IPS-18a (cell line): ENCODE results near the gene GABARAP.

ENCODE experiments used
- H3K27ac ChIP-seq: one replicate; pipeline ENCODE4 v1.5.1; 2013; ENCODE audit warnings: low read length
- H3K27me3 ChIP-seq: one replicate; pipeline ENCODE4 v1.6.1; 2013; ENCODE audit warnings: mild to moderate bottlenecking, low read length; ENCODE audit not compliant: control insufficient read depth, insufficient read depth
- H3K36me3 ChIP-seq: one replicate; pipeline ENCODE4 v1.6.1; 2013; ENCODE audit warnings: low read depth, low read length; ENCODE audit not compliant: control insufficient read depth
- H3K4me1 ChIP-seq: one replicate; pipeline ENCODE4 v1.6.1; 2013; ENCODE audit warnings: low read depth, low read length; ENCODE audit not compliant: control insufficient read depth
- H3K4me3 ChIP-seq: one replicate; pipeline ENCODE4 v1.5.1; 2013; ENCODE audit warnings: low read length
- H3K9ac ChIP-seq: one replicate; pipeline ENCODE4 v1.6.1; 2013; ENCODE audit warnings: mild to moderate bottlenecking, low read length, moderate library complexity
- H3K9me3 ChIP-seq: one replicate; pipeline ENCODE4 v1.6.1; 2013; ENCODE audit warnings: low read depth, low read length; ENCODE audit not compliant: control insufficient read depth

The GABARAP gene

DNA sequence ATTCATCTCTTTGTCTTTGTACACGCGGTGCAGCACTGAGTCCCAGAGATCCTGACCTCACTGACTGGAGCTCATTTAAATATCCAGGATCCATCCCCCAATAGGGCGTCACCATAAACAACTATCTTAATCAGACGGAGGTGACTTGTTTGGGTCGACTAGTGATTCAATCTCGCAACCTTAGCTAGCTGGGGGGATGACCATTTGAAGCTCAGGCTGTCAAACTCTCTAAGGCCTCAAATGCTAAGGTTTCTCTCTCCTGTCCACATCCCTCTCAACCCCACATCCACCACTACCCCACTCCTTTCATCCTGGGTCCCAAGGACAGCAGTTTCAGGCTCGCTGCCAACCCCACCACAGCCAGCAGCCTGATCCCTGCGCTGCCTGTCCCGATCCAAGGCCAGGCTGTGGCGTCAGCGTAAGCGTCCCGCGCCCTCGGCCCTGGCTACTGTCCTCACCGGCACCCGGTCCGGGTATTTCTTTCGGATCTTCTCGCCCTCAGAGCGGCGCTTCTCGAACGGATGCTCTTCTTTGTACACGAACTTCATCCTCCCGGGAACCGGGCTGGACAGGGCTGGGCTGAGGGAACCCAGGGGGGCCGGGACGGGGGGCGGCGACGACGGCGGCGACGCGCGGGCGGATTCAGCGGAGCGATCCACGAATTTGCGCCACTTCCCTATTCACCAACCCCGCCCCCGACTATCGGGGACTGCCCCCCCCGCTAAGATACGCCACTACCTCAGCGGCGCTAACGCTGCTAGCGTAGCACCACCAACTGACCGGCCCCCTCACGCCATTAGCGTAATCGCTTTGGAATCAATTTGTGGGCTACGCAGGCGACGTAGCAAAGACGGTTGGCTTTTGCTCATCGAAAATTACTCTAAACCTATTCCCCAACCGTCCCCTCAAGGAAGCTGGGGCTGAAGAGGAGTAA lies at the start of gene GABARAP:
Gene GABARAP, minus strand, starts transcription at position 667 of the 934 bp plus-strand sequence. Its CDS starts 119 bp downstream, at position 548.
- Histone ChIP-seq H3K9ac (peak within 1 kb of the TSS; percentile 71), H3K9me3 (no peaks in the 10 kb centered on the region), H3K4me3 (peak within 1 kb of the TSS; percentile 86), H3K27me3 (no peaks in the 10 kb centered on the region), H3K4me1 (peaks cover 12% of the 10 kb centered on the region), H3K27ac (peak within 1 kb of the TSS; percentile 83), H3K36me3 (peaks cover 31% of the 10 kb centered on the region)

DNA sequence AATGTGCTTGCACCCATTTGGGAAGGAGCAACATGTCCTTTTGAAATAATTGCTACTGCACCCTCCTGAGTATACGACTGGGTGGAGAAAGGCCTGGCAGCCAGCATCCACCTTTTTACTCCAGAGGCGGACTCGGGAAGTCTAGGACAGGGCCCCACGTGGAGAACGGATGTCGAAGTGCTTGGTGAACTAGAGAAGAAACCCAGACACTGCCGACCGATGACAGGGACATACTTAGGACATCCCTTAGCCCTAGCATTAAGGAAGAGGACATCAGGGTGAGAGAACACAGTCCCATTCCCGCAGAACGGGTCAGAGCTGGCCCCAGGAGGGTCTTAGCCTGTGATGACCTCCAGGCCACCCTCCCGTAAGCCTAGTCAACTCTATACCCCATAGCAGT lies 48.4 kb upstream of the GABARAP start:
- H3K27ac ChIP-seq, result no peak overlapping the region
- no peaks in the 10 kb centered on the region for H3K9me3 ChIP-seq
- H3K9ac ChIP-seq, result no peak overlapping the region
- H3K27me3 ChIP-seq, result peaks cover 31% of the 10 kb centered on the region
- no peak overlapping the region for H3K4me3 ChIP-seq
- no peaks in the 10 kb centered on the region for H3K4me1 ChIP-seq
- no peaks in the 10 kb centered on the region for H3K36me3 ChIP-seq

DNA sequence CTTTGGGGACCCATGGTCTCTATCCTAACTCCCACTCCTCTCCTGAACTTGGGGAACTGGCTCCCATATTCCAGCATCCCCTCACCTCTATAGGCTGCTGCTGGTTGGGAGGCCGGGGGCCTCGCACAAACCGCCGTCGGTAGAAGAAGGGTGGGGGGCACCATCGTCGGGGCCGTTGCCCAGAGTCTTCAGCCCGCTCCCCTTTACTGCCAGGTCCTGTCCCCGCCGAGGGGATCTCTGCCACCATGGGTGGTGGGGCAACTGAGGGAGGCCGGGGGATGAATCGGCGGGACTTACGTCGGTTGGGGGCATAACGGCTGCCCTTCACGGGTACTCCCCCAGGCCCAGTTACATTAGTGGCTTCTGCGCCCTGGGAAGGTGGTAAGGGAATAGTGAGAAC lies 47.9 kb upstream of the GABARAP start:
- no peak overlapping the region for H3K4me3 ChIP-seq
- no peak overlapping the region for H3K9ac ChIP-seq
- H3K4me1 ChIP-seq, result no peaks in the 10 kb centered on the region
- peaks cover 26% of the 10 kb centered on the region for H3K27me3 ChIP-seq
- no peak overlapping the region for H3K27ac ChIP-seq
- H3K36me3 ChIP-seq, result peaks cover under 1% of the 10 kb centered on the region
- no peaks in the 10 kb centered on the region for H3K9me3 ChIP-seq

DNA sequence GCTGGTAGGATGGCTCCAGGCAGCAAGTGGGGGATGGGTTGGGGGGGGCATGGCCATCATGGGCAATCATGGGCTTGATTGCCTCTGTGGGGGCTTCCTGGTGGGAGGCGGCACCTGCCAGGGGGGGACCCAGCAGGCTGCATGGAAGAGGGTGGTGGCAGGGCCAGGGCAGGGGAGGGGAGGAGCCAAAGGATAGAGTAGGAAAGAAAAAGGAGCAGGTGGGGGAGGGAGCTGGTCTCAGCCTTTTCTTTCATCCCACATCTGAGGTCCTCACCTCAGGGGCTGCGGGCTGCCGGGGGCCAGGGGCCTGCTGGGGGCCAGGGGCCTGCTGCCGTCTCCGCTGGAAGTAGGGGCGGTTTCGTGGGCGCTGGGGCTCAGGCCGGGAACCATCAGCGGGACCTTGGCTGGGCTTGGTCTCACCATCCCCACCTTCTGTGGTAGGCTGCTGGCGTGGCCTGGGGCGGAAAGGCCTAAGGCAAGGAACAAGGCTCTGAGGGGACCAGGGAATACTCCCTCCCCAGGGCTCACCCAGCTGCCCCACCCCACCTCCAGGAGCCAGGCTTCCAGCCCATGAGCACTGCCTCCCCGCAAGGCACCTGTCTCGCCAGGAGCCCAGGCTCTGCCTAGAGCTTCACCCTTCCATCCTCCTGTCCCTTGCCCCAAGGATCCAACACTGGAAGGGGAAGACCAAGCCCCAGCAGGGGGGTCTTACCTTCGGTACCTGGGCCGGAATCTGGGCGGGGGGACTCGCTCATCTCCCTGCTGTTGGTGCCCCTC lies 47.2 kb upstream of the GABARAP start:
- Histone ChIP-seq H3K27me3 (peaks cover 22% of the 10 kb centered on the region), H3K4me3 (no peak overlapping the region), H3K36me3 (peaks cover 3% of the 10 kb centered on the region), H3K9me3 (no peaks in the 10 kb centered on the region), H3K9ac (no peak overlapping the region), H3K4me1 (no peaks in the 10 kb centered on the region), H3K27ac (no peak overlapping the region)

DNA sequence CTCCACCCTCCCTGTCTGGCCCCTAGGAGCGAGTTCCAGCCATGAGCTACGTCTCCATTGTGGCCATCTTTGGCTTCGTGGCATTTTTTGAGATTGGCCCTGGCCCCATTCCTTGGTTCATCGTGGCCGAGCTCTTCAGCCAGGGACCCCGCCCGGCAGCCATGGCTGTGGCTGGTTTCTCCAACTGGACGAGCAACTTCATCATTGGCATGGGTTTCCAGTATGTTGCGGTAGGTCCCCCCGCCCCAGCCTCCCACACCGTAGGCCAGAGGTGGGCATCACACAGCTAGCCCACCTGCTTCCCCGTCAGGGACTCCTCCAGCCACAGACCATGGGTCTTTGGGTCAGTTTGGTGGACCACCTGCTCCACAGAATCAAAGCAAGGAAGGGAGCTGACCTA lies 43.4 kb upstream of the GABARAP start:
- Histone ChIP-seq H3K9me3 (no peaks in the 10 kb centered on the region), H3K27ac (no peak overlapping the region), H3K4me3 (no peak overlapping the region), H3K4me1 (peaks cover 3% of the 10 kb centered on the region), H3K9ac (no peak overlapping the region), H3K27me3 (peaks cover 13% of the 10 kb centered on the region), H3K36me3 (peaks cover 3% of the 10 kb centered on the region)

DNA sequence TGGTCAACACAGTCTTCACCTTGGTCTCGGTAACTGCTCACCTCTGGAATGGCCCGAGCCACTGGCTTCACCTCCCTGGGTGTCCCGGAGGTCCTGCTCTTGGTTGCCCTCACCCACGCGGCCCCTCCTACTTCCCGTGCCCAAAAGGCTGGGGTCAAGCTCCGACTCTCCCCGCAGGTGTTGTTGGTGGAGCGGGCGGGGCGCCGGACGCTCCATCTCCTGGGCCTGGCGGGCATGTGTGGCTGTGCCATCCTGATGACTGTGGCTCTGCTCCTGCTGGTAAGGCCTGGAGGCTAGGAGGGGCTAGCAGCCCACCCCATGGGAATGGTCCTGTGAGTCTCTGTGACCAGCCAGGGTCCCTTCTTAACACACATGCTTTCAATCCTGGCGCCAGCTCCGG lies 42.7 kb upstream of the GABARAP start:
- Histone ChIP-seq H3K4me3 (no peak overlapping the region), H3K27me3 (peaks cover 13% of the 10 kb centered on the region), H3K9ac (no peak overlapping the region), H3K9me3 (no peaks in the 10 kb centered on the region), H3K36me3 (peaks cover 3% of the 10 kb centered on the region), H3K4me1 (peaks cover 8% of the 10 kb centered on the region), H3K27ac (no peak overlapping the region)

DNA sequence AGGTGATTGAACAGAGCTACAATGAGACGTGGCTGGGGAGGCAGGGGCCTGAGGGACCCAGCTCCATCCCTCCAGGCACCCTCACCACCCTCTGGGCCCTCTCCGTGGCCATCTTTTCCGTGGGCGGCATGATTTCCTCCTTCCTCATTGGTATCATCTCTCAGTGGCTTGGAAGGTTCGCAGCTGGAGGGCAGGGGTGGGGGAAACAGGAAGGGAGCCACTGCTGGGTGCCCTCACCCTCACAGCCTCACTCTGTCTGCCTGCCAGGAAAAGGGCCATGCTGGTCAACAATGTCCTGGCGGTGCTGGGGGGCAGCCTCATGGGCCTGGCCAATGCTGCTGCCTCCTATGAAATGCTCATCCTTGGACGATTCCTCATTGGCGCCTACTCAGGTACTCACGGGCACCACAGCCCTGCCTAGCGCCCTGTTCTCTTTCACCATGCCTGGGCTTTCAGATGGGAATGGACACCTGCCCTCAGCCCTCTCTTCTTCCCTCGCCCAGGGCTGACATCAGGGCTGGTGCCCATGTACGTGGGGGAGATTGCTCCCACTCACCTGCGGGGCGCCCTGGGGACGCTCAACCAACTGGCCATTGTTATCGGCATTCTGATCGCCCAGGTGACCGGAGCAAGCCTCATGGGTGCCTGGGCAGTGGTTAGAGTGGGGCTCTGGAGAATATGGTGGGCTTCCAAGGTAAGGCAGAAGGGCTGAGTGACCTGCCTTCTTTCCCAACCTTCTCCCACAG lies 41.4 kb upstream of the GABARAP start:
- Histone ChIP-seq H3K4me3 (no peak overlapping the region), H3K4me1 (peaks cover 10% of the 10 kb centered on the region), H3K9ac (no peak overlapping the region), H3K27ac (no peak overlapping the region), H3K36me3 (peaks cover 3% of the 10 kb centered on the region), H3K9me3 (no peaks in the 10 kb centered on the region), H3K27me3 (peaks cover 13% of the 10 kb centered on the region)

DNA sequence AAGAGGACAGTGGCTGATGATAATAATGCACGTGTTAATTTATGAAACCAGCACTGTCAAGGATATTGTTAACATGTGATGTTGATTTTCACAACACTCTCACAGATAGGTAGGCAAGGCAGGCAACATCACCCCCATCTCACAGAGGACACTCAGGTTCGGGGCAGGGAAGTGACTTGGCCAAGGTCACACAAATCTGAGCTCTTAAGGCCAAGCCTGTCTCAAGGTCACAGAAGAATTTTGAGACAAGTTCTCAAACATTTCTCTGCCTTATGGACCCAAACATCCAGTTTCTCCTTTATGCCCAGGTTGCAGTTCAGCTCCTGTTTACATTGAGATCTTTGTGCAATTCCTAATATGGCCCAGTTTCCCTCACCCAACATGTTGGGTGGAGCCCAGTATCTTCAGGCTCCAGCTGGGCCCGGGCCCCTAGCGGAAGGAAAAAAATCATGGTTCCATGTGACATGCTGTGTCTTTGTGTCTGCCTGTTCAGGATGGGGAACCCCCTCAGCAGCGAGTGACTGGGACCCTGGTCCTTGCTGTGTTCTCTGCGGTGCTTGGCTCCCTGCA lies 40.6 kb upstream of the GABARAP start:
- Histone ChIP-seq H3K4me3 (peak overlapping the region; percentile 61), H3K9ac (no peak overlapping the region)

DNA sequence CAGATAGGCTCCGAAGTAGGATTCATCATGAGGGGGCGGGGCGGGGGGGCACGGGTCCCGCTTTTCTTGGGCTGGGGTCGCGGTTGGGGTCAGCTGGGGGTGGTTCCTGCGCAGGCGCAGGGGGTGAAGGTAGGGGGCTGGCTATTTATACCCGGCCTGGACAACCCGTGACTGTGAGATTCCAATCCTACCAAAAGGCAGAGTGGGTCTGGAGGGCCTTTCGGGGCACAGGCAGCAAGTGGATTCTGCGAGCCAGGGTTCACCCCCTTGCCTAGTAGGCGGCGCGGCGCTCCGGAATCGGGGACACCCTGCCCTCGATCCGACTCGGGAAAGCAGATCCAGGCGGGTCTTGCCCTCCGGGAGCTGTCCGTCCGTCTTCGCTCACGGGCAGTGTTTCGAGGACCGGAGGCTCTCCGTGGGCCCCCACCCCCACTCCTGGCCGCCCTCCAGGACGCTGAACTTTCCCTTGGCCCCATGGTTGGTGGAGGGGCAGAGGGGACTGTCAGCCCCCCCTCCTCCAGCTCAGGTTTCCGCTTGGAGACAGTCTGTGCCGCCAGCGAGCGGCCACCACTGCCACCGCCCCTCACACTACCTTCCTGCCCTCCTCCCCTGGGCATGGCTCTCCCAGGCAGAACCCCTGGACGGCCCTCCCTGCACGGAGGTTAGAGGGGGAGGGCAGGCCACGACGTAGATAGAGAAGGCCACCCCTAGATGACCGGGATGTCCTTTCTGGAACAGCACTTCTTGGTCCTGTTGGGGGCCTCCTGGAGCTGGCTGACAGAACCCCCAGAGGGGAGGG lies 39.9 kb upstream of the GABARAP start:
- H3K27me3 ChIP-seq, result peaks cover 13% of the 10 kb centered on the region

More for the DNA sequence above, 40.6 kb upstream of the GABARAP start:
- peaks cover 13% of the 10 kb centered on the region for H3K27me3 ChIP-seq
- peaks cover 3% of the 10 kb centered on the region for H3K36me3 ChIP-seq
- H3K9me3 ChIP-seq, result no peaks in the 10 kb centered on the region
- H3K4me1 ChIP-seq, result peaks cover 10% of the 10 kb centered on the region
- no peak overlapping the region for H3K27ac ChIP-seq

DNA sequence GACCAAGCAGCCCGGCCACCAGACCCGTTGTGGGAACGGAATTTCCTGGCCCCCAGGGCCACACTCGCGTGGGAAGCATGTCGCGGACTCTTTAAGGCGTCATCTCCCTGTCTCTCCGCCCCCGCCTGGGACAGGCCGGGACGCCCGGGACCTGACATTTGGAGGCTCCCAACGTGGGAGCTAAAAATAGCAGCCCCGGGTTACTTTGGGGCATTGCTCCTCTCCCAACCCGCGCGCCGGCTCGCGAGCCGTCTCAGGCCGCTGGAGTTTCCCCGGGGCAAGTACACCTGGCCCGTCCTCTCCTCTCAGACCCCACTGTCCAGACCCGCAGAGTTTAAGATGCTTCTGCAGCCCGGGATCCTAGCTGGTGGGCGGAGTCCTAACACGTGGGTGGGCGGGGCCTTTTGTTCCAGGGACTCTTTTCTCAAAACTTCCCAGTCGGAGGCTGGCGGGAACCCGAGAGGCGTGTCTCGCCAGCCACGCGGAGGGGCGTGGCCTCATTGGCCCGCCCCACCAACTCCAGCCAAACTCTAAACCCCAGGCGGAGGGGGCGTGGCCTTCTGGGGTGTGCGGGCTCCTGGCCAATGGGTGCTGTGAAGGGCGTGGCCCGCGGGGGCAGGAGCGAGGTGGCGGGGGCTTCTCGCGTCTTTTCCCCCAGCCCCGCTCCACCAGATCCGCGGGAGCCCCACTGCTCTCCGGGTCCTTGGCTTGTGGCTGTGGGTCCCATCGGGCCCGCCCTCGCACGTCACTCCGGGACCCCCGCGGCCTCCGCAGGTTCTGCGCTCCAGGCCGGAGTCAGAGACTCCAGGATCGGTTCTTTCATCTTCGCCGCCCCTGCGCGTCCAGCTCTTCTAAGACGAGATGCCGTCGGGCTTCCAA lies 39.1 kb upstream of the GABARAP start, which contains the start of gene SLC2A4:
Gene SLC2A4, plus strand, starts transcription at position 645 of the 879 bp plus-strand sequence. Its CDS starts 217 bp downstream, at position 862.
- no peak within 1 kb of the TSS for H3K27ac ChIP-seq

More for the DNA sequence above, 39.9 kb upstream of the GABARAP start:
- peaks cover 3% of the 10 kb centered on the region for H3K36me3 ChIP-seq
- H3K4me1 ChIP-seq, result peaks cover 10% of the 10 kb centered on the region
- no peaks in the 10 kb centered on the region for H3K9me3 ChIP-seq
- H3K4me3 ChIP-seq, result peak overlapping the region; percentile 61
- no peak overlapping the region for H3K27ac ChIP-seq
- H3K9ac ChIP-seq, result peak overlapping the region; percentile 49

More for the DNA sequence above, 39.1 kb upstream of the GABARAP start, which contains the start of gene SLC2A4:
- peaks cover 13% of the 10 kb centered on the region for H3K27me3 ChIP-seq
- peak within 1 kb of the TSS; percentile 64 for H3K9ac ChIP-seq
- peak within 1 kb of the TSS; percentile 61 for H3K4me3 ChIP-seq
- H3K36me3 ChIP-seq, result peaks cover 3% of the 10 kb centered on the region
- no peaks in the 10 kb centered on the region for H3K9me3 ChIP-seq
- peaks cover 10% of the 10 kb centered on the region for H3K4me1 ChIP-seq
